Renal pelvis (tissue), 4 donors: ENCODE measurements around the gene FKBP1C. TPM values are rescaled to one million over a fixed set of nuclear protein-coding genes. Genes with fewer than 3 reads are reported as not detected.

Source experiments
- DNase-seq: peaks from one replicate; pipeline ENCODE4 v3.0.0-alpha.2; 2013
- polyA plus RNA-seq, 3 donors: library from polyadenylated mRNA; unstranded; fragments of 120-200 nt; gene quantifications; one replicate each; pipeline ENCODE4 v1.2.1, GENCODE V29; 2013; ENCODE audit not compliant: insufficient read length in 3 of 3

Gene FKBP1C
- polyA plus RNA-seq, 3 donors: 0.63 to 2.5 (median 2.5) TPM

GRCh38 chr6:63245909-63246308, 34.6 kb downstream of the FKBP1C start:
- no peak for DNase-seq

DNA sequence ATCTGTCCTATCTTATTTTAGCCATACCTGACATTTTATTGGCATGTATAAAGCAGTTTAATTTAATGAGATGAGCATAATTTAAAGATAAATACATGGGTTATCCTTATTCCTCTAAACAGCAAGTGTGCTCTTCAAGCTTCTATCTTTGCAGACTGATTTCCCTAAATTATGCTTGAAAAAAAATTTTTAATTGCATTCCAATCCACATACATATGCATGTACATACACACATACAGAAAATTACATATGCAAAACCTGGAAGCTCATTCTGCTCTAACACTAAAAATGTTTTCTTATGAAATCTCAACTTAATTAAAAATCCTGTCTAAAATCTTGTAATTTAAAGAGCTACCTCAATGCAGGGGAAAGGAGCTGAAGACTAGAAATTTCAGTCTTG, 35.3 kb downstream of the FKBP1C start:
- no peak for DNase-seq

- no peak for DNase-seq
Measured at GRCh38 chr6:63249875-63250482, 38.7 kb downstream of the FKBP1C start.

DNA sequence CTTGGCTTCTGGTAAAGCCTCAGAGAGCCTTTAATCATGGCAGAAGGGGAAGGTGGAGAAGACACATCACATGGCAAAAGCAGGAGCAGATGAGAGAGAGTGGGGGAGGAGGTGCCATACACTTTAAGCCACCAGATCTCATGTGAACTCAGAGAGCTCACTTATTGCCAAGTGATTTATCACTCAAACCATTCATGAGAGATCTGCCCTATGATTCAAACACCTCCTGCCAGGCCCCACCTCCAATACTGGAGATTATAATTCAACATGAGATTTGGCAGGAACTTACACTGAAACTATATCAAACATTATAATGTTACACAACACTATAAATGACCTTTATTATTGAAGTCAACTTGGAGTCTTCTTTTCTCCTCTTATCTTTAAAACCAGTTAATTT, 47.9 kb downstream of the FKBP1C start:
- no peak for DNase-seq

- no peak for DNase-seq
Measured at GRCh38 chr6:63261820-63262219, 50.6 kb downstream of the FKBP1C start.

Other genes starting within 250 kb of the FKBP1C start
- 1 to 10 TPM in 1 of 3 donors, under 1 TPM in 2; 0.43 to 1.6 (median 0.66) TPM for gene LGSN, start 108.5 kb downstream of the FKBP1C start, polyA plus RNA-seq